Dermis blood vessel endothelial cell (primary cell): Measurements from ENCODE around the gene TRAF3. TPM values are rescaled to one million over a fixed set of nuclear protein-coding genes. Genes with fewer than 3 reads are reported as not detected.

Source experiments
- DNase-seq: peaks from one replicate; pipeline ENCODE4 v3.0.0; 2010
- total RNA-seq: library from RNA; depleted of rRNA; stranded (reverse); fragments of >200 nt; gene quantifications from 2 replicates; pipeline ENCODE4 v1.2.3, GENCODE V29; 2014

TRAF3 gene
- total RNA-seq, 1 donor from 2014 or later = 30.3 TPM

- DNase-seq = no peak
Measured at GRCh38 chr14:102941419-102942011, 164.3 kb downstream of the TRAF3 start.

DNA sequence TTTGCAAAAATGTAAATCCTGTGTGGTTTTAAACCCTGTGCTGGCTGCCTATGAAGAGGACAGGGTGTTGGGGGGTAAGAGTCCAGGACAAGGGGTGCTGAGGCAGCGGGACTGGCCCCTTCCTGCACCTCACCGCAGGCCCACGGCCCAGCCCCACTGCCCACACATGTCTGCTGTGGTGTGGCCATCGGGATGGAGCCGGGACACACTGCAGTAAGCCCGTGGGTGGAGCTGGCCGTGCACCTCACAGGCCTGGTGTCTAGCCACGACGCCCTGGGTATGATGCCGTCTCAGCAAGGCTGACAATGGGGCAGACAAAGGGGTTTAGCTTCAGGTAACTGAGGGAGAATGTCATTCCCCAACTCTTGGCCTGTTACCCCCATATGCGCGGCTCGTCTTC, 164.8 kb downstream of the TRAF3 start:
- DNase-seq = no peak

DNA sequence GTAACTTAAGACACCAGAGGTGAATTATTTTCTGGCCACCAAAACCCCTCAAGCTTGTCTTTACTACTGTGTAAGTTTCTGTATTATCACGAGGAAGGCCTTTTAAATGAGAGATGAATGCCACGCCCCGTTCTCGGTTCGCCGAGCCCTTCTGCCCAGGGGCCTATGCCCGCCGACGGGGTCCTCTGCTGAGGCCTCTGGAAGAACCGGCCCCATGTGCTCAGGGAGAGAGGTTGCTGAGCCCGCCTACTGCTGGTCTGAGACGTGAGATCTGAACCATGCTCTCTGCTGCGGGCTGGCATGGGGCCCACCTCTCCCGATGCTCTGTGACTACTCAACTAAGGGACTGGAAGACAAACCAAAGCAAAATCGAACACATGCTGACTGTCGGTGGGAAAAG, 166.2 kb downstream of the TRAF3 start:
- DNase-seq = no peak

DNA sequence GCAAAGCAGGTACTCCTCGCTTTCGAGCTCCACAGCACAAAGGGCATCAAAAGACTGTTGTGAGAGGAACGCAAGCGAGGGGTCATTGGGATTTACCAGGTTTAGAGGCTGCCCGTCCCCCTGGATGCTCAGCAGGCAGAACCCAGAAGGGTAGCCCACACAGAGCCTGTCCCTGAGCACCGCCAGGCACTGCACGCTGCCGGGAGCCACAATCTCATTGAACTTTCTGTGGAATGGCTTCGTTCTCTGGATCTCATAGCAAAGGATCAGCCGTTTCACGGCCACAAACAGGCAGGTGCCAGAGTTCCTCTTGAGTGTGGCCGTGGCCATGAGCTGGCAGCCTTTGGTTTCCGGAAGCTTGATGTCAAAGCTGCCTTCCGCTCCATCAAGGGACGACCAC, 166.7 kb downstream of the TRAF3 start:
- no peak for DNase-seq

GRCh38 chr14:102944448-102945330, 167.4 kb downstream of the TRAF3 start:
- no peak for DNase-seq

- no peak for DNase-seq
Measured at GRCh38 chr14:102945346-102946130, 168.3 kb downstream of the TRAF3 start.

DNA sequence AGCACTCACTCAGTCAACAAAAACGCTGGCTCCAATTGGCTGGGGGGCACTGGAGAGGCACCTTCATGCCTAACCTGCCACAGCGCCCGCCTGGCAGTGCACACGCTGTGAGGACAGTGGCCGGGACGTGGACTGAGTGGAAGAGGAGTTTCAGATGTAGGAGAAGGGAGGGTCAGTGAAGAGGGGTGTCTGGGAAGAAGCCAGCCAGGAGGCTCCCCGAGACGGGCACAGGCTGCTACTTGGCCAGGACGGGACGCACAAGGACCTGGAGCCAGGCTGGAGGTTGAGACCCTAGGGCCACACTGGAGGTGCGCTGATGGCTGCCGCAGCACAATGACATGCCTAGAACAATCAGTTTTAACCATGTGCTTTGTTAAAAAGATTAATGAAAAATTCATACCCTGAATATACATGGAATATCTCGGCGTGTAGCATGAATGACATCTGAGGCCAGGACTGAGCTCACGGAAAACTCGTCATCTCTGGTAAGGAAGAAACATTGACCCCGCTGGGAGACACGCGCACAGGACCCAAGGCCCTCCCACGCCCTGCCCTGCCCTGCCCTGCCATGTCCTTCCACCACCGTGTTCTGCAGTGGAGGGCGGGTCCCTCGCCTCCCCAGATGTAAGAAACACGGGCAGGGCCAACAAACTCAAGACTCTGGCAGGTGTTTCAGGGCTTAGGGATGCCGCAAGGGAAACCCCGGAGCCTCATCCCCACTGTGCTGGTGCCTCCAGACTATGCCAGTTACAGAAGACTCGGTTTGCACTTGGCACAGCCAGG, 170.3 kb downstream of the TRAF3 start:
- no peak for DNase-seq

DNA sequence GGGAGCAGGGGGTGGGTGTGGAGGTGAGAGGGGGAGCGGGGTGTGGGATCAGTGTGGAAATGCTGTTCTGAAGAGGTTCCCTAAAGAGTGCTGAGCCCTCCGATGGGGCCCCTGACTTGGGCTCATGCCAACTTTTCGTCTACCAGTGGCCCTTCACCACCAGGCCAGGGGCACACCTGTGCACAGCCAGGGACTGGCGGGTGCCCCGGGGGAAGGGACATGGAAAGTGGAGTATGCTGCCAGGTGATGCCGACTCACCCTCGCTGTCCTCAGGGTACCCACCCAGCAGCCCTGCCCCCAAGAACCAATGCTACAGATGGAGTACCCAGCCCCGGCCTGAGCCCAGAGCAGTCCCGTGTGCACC, 171.4 kb downstream of the TRAF3 start:
- DNase-seq = no peak

GRCh38 chr14:102949062-102949800, 172.0 kb downstream of the TRAF3 start:
- no peak for DNase-seq

DNA sequence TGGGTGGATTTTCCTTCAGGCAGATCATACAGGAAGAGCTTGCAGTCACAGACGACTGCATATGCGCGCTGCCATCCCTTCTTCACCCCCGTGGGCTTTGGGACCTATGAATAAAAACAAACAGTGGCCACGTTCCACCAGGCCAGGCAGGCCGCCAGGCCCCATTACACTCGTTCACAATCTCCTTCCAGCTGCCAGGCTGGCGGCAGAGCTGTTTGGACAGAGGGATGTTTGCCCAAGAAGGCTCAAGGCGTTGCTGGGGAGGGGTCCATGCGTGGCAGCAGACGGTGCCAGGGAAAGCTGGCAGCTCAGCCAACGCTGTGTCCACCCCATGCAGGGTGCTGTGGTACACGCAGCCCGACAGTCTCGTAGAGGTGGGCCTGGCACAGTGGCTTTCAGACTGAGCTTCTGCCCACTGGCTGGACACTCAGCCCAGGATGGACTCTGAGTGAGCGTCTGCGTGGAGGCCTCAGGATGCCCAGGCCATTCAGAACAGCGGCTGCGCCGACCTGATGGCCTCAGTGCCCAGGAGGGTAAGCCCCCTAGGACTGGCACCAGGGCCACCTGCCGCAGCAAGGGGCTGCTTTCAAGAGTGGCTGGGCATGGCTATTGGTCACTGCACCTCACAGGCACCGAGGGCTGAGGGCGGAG, 172.7 kb downstream of the TRAF3 start:
- DNase-seq = no peak

GRCh38 chr14:102951034-102951433, 173.8 kb downstream of the TRAF3 start:
- no peak for DNase-seq

DNA sequence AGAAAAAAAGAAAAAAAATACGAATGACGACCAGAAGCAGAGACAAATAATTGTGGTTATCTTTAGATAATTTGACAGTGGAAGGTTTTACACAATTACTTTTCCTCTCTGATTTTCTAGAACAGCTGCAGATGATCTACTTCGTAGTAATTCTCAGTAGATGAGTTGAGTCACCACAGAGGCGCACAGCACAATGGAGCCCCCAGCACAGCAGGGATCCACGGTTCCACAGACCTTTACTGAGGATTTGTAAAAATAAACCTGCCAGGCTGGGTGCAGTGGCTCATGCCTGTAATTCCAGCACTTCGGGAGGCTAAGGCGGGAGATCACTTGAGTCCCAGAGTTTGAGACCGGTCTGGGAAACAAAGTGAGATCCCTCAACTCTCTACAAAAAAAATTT, 174.6 kb downstream of the TRAF3 start:
- no peak for DNase-seq

GRCh38 chr14:102952276-102952675, 175.0 kb downstream of the TRAF3 start:
- DNase-seq = no peak

DNA sequence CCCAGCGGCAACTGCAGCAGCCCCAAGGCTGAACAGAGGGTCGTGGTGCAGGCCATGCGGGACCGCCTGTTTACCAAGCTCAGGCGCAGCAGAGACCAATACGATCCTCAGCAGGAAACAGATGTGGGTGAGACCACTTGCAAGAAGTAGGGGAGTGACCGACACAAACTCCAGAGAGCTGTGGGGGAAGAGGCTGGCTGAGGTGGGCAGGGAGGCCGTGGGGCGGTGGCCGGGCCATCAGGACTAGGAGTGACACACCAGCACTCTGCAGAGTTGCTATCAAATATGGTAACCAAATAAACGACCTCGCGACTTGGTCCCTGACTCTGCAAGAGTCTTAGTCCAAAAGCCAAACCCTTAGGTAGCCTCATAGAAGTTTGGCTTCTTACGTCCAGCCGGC, 175.9 kb downstream of the TRAF3 start:
- DNase-seq = no peak

- DNase-seq = no peak
Measured at GRCh38 chr14:102954081-102954789, 177.0 kb downstream of the TRAF3 start.

DNA sequence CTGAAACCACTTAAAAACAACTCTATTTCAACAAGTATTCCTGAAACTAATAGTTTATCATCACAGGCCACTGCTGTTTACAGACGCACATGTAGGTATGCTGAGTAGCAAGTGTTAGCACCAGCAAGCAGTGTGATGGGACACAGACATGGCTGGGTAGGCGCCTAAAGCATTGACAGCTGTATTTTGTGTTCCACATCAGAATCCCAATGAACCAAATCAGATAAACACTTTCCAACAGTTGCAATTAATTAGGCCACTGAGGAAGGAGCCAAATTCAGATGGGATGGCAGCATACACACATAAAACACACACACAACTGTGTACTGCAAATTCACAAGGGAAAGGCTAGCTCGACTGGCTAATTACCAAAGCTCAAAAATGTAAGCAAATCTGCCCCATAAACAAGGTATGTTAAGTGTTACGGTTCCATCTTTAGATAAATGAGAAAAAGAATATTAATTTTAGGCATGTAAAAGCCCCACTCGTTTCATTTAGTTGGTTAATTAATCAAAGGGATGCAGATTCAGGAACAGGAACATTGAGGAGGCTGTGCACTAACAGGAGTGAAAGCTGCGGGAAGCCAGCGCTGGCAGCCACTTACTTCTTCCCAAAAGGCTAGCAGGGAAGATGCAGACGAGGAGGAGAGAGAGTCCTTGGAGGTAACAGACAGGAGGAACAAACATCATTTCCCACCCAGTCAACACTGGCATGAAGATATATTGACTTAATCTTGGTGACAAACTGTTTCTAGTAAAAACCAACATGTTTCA, 178.6 kb downstream of the TRAF3 start:
- DNase-seq = no peak

DNA sequence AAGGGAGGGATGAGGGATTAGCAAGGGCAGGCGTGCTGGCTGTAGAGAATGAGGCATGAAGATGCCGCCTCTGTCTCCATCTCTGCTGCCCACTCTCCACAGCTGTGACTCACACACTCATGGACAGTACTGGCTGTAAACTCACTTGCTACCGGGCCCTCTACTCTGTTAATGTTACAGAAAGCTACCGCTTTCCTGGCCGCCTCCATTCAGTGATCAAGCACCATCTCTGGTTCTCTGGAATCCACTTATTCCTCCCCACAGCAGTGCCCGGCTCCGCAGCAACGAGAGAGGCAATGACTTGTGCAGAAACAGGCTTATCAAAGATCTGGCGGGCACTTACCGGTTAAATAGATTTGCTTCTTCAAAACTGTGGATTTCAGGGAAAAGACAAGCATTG, 180.0 kb downstream of the TRAF3 start:
- no peak for DNase-seq

- no peak for DNase-seq
Measured at GRCh38 chr14:102958461-102958860, 181.2 kb downstream of the TRAF3 start.
